ENCODE data around the gene GPBAR1.

GPBAR1 gene

DNA sequence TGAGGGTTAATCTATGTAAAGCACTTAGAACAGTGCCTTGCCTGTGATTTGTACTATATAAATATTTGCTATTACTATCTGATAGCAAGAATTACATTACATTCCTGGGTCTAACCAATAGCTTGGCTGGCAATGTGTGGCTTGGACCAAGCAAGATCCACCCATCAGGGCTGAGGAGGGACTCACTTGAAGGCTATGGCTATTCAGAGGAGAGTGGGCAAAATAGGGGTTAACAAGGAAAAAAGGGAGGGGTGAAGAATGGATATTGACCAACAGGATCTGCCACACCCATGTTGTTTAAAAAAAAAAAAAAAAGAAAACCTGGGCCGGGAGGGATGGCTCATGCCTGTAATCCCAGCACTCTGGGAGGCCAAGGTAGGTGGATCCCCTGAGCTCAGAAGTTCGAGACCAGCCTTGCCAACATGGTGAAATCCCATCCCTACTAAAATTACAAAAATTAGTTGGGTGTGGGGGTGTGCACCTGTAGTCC is 51.5 kb downstream of the GPBAR1 start:
- Histone ChIP-seq H3K36me3 (ENCODE audit: insufficient read depth, low read length) (no peaks in the 10 kb centered on the region), H3K27ac (no peak overlapping the region), H3K4me3 (no peak overlapping the region), H3K9ac (ENCODE audit: insufficient read length) (no peak overlapping the region), H3K9me3 (ENCODE audit: low read depth, low read length) (no peaks in the 10 kb centered on the region)
- no peak for DNase-seq (ENCODE audit: low read depth, low spot score)
- TF ChIP-seq POLR2AphosphoS5 (IDR thresholded peaks at IDR 0.05; ENCODE audit: borderline replicate concordance, low read depth, low read length) = no peak
- TF ChIP-seq FOXP2 (optimal IDR thresholded peaks at IDR 0.05; ENCODE audit: control extremely low read depth, extremely low read length, insufficient read depth) = no peak
- TF ChIP-seq EZH2 (IDR thresholded peaks at IDR 0.05) = no peak

DNA sequence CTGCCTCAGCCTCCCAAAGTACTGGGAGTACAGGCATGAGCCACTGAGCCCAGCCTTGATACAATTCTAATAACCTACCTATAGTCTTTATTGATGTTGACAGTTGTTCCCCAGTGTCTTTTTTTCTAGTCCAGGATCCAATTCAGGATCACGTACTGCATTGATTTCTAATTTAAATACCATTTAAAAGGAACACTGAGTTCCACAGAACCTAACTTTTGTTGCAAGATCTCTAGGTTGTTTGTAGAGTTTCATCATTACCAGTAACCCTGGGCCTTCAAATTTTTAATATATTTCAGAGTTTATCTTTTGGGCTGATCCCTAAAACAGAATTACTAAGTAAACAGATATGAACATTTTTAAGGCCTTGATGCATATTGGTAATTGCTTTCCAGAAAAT is 52.5 kb downstream of the GPBAR1 start:
- Histone ChIP-seq H3K36me3 (ENCODE audit: insufficient read depth, low read length) (no peaks in the 10 kb centered on the region), H3K4me3 (no peak overlapping the region), H3K27ac (no peak overlapping the region), H3K9me3 (ENCODE audit: low read depth, low read length) (no peaks in the 10 kb centered on the region), H3K9ac (ENCODE audit: insufficient read length) (no peak overlapping the region)
- TF ChIP-seq FOXP2 (optimal IDR thresholded peaks at IDR 0.05; ENCODE audit: control extremely low read depth, extremely low read length, insufficient read depth) (no peak), POLR2AphosphoS5 (IDR thresholded peaks at IDR 0.05; ENCODE audit: borderline replicate concordance, low read depth, low read length) (no peak), EZH2 (IDR thresholded peaks at IDR 0.05) (no peak)
- no peak for DNase-seq (ENCODE audit: low read depth, low spot score)

Measured in SK-N-MC (cell line).